Germinal center (tissue), 1 donor: ENCODE data around the gene CDH4.

ENCODE experiments used
- DNase-seq: peaks from one replicate; pipeline ENCODE4 v3.0.0; 2012; ENCODE audit warnings: mixed read lengths, low spot score

The CDH4 gene

DNA sequence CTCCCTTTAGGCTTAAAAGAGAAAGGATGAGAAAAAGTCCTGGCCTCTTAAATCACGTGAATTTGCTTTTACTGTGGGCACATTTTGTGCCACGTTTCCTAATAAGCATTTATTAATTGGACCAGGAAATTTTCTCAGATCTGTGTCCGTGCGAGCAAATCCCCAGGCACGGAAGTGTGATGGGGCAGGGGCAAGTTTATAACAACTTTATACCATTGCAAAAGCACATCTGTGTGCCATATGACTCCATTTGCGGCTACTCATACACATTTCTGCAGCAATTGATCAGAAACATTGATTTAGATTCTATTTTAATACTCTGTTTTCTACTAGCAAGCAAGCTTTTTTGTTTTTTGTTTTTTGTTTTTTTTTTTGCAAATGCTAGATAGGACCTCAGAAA, 440.4 kb downstream of the CDH4 start:
- DNase-seq: no peak

DNA sequence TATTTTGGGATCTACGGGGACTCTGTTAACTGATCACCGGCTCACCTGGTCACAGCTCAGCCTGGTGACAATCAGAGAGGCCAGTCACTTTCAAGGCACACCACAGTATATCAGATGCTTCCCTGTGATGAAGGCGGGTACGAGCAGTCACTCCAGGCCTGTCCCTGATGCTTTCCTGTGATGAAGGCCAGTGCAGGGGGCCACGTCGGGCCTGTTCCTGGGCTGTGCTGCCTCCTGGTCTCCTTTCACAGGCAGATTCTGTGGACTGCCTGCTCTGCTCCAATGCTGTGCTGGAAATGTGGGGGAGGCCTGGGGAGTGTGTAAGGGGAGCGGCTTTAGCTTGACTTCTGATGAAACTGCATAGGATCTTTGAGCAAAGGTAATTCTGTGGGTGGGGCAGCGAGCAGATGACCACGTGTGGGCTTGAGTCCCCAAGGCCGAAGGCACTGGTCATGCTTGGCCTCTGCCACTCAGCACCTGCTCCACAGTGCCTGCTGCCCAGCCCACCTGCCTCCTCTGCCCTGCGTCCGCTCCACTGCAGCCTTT, 441.1 kb downstream of the CDH4 start:
- DNase-seq: no peak

DNA sequence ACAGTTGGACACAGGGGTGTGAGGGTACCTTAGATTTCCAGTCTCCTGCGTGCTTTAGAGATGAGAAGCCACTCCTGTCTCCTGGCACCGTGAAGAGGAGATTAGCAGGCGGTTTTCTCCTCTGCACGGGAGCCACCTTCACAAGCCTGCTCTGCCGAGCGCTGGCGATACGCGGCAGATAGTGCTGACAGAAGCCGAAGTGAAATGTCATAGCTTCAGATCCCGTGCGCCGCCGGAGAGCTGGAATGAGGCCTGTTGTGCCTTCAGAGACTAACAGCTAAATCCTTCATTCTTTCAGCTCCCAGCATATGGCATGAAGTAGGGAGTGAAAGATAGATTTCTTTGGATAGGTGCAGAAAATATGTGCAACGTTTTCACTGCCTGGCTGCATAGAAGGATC, 442.6 kb downstream of the CDH4 start:
- no peak for DNase-seq

DNA sequence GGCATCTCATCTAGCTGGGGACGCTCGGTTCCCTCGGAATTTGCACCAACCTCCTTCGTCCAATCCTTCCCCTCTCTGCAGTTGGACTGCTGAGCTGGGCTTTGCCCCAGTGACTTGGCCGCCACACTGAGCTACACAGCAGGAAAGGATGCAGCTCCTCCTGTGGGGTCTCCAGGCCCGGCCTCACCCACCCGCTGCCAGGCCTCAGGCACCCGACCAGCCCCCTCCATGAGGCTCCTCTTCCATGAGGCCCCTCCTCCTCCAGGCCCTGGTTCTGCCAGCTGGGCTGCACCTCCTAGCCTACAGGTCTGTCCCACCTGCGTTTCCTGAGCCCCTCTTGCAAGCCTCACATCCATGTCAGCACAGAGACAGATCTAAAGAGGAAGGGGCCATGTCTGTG, 443.7 kb downstream of the CDH4 start:
- no peak for DNase-seq

DNA sequence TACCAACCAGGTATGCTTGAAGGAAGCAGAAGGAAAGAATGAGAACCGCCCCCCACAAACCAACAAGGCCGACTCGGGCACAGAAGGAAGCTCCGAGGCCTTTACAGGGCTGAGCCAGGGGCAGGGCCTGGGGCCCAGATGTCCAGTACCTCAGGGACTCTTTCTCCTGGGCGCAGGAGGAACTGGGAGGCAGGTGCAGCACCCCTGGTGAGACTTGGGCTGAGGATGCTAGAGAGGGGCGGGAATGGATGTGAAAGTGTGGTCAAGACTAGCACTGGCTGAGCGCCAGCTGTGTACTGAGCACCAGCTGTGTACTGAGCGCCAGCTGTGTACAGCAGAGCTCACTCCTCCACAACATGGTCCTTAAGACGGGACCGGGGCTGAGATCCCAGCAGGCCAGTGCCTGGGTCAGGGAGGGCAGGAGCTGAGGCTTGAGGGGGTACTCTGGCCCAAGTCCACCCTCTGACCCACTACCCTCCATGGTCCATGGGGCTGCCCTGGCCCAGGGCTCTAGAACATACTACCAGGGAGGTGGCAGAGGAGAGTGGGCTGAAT, 444.2 kb downstream of the CDH4 start:
- no peak for DNase-seq

DNA sequence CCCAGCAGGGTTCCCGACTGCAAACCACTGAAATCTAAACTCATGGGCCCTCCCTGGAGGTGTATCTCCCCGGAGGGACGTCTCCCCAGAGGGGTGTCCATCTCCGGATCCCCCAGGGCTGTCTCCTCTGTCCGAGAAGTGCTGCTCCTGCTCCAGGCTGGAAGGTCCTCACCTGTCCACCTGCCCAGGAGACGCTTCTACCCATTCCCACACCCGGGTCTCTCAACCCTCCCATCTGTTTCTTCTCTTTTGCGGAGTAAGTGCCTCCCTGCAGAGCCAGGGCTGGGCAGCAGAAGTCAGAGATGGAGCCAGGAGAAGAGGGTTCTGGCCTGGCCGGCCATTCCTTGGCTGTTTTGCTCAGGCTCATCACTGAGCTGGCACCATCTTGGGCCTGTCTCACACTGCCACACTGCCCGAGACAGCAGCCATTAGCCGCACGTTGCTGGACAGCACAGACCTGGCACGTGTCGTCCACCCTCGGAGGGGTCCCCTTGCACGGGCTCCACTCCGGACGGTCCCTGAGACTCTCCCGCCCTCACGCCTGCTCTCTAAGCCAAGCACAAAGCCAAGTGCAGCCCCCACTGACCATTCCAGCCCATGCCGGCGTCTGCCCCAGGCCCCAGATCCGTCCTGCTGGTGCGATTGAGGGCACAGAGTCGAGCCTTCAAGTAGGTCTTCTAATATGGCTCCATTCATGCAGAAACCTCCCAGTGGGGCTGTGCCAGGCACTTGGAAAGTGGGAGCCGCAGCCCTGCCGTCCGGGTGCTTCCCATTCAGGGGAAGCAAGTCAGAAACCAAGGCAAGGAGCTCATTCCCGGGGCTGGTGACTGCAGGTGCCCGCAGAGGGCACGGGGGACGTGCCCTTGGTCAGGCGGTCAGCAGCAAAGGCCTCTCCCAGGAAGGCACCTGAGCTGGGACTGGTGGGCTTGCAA, 445.9 kb downstream of the CDH4 start:
- no peak for DNase-seq

DNA sequence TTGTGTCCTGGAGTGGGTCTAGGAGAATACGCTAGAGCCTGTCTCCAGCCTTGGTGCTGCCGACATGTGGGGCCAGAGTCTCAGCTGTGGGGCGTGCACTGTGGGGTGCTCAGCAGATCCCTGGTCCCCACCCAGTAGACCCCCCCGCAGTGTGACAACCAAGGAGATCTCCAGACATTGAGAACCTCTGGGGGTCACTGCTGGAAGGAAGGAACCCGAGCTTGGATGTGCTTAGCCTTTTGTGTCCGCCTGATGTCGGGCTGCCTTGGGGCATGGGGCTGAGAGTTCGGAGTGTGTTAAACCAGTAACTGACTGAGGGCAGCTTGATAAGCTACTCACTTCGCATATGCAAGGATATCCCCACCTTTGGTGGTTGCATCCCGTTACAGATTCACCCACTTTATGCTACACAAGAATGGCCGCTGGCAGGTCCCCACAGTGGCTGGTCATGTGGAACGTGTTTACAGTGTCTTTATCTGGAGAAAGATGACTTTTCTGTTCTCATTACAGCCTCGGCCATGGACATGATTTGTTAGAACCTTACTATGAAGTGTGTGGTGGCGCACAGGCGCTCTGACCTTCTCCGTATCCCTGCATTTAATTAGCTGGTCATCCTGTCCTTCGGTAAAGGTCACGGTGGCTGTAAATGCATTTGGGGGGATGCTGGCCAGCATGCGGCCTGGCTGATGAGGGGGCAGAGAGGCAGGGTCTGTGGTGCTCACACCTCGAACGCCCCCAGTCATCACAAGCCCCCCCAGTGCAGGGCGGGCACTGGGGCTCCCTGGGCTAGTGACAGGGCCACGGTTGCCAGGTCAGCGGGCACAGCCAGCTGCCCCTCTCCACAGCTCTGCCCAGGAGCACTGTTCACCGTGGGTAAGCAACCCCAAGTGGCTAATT, 446.8 kb downstream of the CDH4 start:
- DNase-seq: no peak

DNA sequence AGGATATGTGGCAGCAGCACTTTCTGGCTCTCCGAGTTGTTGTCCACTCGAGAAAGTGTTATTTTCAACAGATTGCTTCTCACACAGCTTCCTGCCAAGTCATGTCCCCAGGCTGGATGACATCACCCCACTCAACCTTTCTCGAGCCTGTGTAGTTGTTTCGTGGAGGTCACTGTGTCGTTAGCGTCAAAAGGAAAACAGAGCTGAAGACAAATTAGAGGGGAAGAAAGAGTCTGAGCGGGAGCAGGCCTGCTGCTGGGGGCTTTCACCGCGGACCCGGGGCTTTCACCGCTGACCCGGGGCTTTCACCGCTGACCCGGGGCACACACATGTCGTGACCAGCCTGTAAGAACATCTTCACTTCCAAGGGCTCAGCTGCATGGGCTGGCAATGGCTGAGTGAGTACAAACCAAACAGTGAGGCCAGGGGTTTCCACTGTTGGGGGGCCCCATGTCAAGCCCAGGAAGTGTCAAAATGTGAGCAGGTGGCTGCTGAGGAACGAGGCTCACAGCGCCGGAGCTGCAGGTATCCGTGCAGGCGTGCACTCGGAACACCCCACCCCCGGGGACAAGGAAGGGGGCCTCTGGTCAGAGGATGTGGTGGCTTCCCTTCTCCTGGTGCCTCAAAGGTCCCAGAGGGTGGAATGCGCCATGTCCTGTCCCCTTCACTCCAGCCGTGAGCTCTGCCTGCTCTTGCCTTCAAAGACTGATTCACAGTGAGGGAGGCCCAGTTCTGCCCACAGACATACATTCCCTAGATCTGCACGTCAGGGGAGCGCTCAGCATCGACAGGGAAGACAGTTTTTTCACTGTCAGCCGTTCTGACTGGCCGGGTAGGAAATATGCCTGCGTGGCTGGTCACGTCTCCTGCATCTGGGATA, 447.7 kb downstream of the CDH4 start:
- DNase-seq: no peak

DNA sequence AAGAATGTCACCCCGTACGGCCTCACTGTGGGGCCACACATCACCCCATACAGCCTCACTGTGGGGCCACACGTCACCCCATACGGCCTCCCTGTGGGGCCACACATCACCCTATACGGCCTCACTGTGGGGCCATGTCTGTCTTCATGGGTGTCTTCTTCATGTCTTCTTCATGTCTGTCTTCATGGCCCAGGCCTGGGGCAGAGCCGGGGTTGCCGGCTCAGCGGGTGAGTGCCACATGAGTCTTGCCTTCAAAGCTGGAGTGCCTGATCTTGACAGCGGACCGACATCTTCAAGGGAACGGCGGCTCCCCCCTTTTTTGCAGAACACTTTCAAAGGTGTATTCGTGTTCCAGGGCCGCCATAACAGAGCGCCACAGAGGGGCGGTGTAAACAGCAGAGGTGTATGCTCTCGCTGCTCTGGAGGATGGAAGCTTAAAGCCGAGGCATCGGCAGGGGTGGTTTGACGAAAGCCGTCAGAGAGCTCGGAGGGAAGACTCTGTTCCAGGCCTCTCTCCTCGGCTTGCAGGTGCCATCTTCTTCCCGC, 448.6 kb downstream of the CDH4 start:
- DNase-seq: no peak

DNA sequence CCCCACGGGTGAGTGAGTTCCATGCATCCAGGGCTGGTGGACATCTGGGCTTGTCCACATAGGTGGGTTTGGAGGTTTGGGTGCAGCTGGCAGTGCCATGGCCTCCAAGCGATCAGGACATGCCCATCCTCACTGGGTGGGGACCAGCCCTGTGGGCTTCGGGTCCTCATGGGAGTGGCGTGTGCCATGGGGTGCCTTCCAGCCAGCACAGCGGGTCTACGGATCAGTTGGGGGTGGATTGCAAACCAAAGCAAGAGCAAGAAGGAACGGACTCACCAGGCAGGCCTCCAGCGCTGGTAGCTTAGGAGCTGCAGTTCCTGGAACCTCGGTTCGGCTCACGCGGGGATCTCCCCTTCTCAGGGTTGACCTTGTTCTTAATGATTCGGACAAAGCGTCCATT, 449.3 kb downstream of the CDH4 start:
- no peak for DNase-seq

DNA sequence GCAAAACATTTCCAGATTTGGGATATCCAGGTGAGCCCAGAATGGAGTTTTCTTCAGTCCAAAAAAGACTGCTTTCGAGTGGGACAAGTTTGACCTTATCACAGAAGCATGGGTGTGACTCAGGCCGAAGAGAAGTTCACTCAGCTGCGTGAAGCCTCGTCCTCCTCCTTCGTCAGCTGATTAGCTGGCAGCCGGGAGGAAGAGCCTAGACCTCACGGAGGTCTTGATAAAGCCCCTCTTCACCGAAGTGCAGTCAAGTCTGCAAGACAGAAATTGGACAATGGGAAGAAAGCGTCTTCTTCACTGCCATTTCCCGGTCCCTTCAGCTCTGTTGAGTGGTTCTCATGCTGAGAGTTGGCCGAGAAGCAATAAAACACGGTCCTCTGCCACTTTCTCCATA, 449.7 kb downstream of the CDH4 start:
- no peak for DNase-seq

DNA sequence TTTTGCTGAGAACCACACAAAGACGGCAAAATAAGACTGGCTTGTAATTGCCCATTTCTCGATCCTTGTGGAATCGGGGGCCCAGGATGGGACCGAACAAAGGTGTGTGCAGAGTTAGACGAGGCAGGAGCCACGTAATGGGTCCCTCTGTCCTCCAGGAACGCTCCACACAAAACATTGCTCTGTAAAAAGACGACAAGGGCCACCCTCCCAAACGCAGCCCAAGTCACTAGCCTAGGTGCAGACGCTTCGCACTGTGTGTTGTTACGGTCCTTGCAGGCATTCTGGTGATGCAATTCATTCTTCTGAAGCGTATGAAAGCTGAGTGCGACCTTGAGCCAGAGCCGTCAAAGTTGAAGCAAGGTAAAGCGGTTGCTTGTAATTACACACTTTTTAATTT, 450.2 kb downstream of the CDH4 start:
- DNase-seq: no peak

DNA sequence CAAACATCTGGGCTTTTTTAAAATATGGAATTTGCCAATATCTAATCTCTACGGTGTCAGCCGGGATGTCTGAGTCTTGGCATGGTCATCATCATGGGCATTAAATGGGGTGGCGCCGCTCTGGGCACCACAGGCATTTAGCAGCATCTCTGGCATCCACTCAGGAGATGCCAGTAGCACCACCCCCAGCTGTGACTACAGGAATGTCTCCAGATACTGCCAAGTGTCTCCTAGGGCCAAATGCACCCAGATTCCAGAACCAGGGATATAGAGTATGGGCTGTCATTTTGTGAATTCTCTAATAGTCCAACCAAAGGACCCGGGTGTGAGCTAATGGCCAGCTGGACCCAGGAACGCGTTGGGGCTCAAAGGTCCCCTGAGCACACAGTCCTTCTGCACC, 452.6 kb downstream of the CDH4 start:
- DNase-seq: no peak

DNA sequence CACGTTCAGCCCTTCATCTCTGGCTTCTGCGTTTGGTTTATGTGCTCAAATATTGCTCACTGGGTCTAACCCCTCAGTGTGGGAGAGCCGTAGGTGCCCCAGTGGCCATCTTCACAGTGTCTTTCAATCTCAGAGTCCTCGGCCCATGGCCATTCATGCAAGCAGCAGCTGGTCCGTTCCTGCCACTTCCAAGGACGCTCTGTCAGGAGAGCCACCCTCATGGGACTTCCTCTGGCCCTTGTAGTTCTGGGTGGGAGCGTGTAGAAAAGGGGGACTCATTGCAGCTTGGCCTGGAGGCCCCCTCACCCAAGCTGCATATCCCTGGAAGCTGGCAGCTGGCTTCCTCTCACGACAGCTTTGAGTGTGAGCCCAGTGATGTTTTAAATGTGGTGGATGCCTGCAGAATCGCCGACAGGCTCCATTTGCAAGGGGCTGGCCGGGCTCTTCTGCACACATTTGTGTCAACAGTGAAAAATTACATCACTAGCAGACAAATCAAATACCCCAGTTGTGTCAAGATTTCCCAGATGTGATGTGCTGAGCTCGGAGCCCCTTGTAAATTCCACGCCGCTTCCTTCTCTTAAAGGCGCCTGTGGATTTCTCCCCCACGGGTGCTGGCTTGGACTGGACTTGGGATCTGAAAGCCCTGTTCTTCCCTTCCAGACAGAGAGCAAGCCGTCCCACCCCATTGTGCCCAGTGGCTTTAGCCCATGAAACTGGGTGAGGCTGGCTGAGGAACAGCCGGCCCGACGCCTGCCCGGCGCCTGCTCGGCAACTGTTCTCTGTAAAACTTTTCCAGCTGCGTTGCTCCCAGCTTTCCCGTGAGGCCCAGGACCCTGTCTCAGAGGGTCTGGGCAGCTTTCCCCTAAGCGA, 453.6 kb downstream of the CDH4 start:
- DNase-seq: no peak

DNA sequence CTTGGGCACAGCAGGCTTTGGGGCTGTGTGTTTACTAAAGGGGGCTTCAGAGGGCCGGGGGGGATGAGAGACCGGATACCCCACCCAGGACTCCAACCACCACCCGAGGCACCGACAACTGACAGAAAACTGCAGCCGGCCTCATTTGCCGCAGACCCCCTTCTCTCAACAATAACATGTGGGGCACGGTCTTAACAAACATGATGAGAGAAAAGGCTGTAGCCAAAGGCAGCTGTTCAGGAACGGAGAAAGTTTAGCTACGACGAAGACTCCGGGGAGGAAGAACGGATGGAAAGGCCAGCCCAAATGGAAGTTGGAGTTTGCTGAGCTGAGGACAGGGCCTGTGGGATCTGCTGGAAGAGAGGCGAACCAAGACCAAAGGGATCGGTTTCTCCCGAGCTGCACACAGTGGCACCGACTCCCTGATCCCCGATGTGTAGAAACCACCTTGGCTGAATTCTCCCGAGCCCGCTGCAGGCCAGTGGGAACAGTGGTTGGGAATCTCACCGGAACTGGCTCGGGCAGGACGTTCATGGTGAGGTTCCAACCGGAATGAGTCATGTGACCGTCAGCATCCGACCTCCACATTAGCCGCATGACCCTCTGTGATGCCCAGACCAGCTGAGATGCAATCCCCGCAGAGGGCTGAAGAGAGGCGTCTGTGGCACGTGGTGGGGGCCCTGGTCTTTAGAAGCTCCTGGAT, 454.3 kb downstream of the CDH4 start:
- no peak for DNase-seq

DNA sequence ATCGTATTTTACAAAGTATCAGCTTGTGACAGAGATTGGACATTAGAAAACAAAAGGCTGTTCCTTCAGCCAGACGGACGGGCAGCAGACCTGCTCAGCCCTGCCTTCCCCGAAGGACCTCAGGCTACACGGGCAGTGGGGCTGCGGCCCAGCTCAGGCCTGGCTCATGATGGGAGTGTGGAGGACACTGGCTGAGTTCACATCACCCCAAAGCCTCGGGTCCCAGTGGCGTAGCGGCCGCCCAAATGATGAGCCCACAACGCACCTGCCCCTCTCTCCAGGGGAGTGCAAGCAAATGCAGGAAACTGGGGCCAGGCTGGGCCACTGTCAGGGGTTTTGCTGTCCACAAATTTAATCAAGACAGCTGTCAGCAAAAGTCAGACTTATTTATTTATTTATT, 456.8 kb downstream of the CDH4 start:
- DNase-seq: no peak

DNA sequence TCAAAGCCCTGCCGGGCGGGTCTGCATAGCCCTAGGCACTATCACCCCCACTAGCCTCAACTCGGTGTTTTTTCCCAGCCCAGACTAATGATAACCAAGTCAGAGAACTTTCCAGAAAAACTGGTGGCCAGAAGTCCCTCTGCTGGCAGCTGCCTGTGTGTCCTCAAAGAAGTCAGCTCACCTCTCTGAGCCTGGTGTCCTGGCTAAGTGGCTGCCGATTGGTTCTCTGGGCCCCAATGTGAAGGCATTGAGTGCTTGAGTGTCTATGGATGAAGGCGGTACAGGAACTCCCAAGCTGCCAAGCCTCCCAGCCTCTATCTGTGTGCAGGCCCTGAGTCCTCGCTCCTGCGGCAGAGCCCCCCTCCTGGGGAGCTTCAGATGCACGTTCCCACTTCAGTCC, 458.0 kb downstream of the CDH4 start:
- no peak for DNase-seq

DNA sequence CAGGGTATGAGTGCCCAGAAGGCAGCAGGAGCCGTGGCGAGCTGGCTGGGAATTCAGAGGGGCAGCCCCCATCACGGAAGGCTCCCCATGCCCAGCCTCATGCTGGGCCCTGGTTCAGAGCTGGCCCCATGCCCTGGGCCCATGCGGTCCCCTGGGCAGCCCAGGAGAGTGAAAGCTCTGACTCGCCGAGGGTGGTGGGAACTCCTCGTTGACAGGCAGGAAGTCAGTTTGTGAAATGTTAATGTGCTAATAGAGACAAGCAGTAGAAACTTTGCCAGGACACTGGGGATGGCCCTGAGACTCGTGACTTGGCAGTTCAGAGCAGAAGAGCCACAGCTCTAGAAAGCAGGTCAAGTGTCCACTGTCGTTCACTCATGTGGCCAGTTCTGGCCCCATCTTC, 460.6 kb downstream of the CDH4 start:
- DNase-seq: no peak

DNA sequence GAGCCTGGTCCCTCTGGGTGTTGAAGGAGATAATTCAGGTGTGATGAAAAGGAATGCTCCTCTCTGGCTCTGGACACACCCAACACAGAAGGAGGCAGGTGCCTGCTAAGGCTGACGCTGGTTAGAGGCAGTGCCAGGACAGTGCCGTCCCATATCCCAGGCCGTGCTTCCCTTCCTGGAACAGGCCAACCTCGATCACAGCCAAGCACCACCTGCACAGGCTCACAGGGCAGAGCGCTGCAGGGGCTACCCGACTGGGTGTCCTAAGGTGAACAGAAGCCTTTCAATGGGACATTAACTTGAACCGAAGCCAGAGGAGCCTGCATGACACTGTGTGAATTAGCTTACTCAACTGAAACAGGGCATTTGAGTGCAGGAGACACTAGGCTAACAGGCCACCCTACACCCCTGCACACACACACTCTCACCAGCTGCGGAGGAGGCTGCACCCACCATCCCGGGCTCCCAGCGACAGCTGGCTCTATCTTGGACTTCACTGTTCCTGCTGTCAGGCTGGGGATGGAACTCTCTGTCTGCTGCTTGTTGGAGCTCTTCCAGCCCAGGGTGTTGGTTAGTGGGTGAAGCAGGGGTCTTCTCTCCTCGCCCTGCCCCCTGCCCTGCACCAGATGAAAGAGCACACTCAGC, 466.4 kb downstream of the CDH4 start:
- no peak for DNase-seq
